GM19468 (cell line): Measurements from ENCODE around the gene GSE1.

ENCODE experiments used
- ATAC-seq: cut with Tn5 transposase; IDR thresholded peaks from one replicate; pipeline ENCODE4 v1.9.1; 2021; ENCODE audit warnings: mild to moderate bottlenecking, moderate library complexity, moderate number of reproducible peaks; ENCODE audit not compliant: unreplicated experiment; ENCODE audit errors: extremely low read depth

The GSE1 gene

DNA sequence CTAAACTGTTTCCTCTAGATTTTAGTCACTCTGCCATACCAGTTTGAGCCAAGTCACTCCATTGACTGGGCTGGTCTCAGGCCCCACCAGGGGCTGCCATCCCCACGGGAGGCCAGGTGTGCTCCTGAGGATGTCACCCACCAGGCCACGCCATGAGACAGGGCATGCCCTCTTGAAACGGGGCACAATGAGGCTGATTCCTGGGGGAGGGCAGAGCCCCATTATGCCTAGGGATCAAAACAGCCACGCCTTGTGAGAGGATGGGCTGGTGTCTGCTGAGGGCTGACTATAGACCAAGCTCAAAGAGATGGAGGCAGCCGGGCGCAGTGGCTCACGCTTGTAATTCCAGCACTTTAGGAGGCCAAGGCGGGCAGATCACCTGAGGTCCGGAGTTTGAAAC is 54.1 kb downstream of the GSE1 start:
- no peak for ATAC-seq

DNA sequence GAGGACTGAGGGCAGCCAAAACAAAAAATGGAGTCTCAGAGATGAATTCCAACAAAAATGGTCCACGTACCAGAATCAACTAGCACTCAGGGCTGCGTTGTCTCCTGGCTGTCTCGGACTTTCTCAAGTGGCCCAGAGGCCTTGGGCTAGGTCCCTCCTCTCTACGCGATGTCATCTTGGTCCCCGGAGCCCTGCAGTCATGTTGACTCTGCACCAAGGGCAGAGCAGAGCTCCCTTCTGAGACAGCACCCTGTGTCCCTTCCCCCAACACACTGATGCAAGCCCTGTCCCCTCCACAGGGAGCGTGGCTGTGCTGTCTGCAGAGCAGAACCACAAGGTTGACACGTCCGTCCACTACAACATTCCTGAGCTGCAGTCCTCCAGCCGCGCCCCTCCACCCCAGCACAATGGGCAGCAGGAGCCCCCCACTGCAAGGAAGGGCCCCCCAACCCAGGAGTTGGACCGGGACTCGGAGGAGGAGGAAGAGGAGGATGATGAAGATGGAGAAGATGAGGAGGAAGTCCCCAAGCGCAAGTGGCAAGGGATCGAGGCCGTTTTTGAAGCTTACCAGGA is 54.8 kb downstream of the GSE1 start:
- ATAC-seq: no peak

GRCh38 chr16:85668676-85669424 is 55.7 kb downstream of the GSE1 start:
- no peak for ATAC-seq

GRCh38 chr16:85670840-85671239 is 57.7 kb downstream of the GSE1 start:
- ATAC-seq: no peak

- ATAC-seq: no peak
Observed at GRCh38 chr16:85673529-85674417, 60.7 kb downstream of the GSE1 start.

GRCh38 chr16:85674418-85674755 is 61.3 kb downstream of the GSE1 start:
- ATAC-seq: no peak

GRCh38 chr16:85674828-85675227 is 61.7 kb downstream of the GSE1 start:
- no peak for ATAC-seq

DNA sequence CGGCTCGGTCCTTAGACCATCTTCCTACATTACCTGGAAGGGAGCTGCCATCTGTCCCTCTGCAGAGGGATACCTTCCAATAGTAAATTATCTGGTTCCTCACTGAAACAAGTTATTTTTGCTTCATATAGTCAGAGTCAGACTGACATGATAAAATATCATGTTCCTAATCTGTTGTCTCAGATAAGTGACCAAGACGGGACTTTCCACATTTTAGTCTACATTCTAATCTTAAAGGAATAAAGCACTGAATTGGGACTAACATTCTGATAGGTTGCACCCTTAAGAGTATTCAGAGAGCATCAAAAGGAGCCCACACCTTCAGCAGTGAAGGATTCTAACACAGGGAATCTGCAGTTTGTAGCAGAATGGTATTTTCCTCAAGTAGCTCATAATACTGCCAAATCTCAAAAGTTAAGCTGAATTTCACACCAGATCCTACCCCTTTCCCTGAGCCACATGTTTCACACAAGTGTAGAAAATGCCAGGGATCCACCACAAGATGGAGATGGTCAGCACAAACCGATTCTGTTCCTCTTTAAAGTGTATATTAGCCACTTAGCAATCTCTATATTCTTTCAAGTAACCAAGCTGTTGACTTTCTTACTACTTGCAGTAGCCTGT is 62.2 kb downstream of the GSE1 start:
- no peak for ATAC-seq

- no peak for ATAC-seq
Observed at GRCh38 chr16:85676466-85676865, 63.3 kb downstream of the GSE1 start.

DNA sequence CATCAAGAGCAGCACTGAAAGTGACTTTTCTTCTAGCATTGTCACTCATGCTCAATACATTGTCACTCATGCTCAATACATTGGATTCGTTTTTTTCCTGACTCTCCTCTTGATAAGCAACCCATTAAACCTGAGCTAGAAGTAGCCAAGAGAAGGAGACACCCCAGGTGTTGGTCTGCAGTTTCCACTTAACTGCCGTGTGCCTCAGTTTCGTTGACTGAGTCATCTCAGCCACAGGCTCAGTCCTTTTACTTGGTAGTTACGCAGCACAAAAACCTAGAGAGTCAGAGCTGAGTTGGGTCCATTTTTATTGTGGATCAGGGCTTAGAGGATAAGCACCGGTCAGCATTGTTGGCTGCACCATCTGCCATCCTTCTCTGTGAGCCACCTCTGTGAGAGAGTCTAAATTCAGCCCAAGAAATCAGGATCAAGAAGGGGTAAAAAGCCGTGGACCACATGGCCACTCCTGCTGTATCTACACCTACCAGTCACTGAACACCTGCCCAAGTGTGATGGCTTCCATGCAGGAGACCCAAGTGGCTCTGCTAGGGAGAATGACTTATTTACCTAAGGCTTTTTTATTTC is 64.4 kb downstream of the GSE1 start:
- ATAC-seq: no peak

DNA sequence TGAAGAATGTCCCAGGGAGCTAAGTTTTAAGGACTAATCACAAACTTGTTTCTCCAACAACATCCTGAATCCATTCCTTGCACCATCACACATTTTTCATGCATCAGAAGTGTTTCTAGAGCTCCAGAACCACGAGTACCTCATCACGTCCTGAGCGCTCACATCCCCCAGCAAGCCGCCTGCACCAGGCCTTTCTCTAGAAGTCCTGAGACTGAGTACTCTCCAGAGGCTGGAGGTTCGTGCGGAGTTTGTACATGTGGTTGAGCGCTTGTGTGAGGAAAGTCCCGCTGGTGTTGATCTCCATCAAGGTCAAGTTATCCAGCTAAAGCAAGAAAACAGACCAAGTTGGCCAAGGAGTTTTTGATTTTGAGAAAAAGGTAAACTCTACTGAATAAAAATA is 64.9 kb downstream of the GSE1 start:
- no peak for ATAC-seq

DNA sequence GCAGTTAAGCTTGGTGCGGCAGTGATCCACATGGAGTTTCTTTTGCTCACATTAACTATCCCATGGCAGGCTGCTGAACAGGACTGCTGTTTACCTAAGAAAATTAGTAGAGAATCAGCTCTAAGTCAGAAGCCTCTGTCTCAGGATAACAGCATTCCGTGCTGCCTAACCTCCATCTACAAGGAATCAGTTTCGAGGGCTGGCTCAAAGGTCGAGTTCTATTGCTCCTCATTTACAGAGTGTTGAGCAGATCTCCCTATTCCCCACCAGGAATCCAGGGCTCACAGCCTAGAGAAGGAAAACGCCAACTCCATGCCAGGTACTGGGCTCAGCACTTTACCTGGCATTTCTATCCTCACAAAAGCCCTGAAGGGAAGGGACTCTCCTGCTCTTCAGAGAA is 65.7 kb downstream of the GSE1 start:
- ATAC-seq: no peak

DNA sequence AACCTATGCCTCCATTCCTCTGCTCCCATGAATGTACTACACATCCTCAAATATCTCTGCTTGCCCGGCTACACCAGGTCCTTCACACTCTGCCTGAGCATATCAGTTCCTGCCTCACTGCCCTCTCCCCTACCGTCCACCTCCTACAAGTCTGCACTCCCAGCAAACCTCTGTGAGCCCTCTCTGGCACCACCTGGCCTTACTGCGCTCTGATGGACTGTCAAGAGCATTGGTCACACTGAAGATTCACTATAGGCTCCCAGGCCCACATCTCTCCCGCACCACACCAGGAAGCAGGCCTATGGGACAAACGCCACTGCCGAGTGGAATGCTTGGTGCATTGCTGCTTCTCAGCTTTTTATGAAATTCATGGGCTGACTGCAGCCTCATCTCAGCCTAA is 66.7 kb downstream of the GSE1 start:
- no peak for ATAC-seq

- ATAC-seq: no peak
Observed at GRCh38 chr16:85680352-85680944, 67.3 kb downstream of the GSE1 start.

GRCh38 chr16:85681255-85681654 is 68.1 kb downstream of the GSE1 start:
- ATAC-seq: no peak

DNA sequence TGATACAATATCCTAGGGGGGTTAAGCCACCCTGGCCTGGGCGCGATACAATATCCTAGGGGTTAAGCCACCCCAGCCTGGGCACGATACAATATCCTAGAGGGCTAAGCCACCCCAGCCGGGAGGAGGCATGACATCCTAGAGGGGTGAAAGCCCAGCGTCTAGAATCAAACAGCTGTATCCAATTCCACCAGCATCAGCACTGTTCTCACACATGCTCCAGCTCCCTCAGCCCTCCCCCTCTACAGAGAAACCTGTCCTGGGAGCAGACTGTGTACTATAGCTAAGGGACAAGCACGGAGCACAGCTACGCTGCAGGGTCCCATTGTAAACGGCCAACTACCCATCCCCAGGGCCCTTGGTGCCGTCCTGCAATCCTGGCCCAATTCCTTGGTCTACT is 69.4 kb downstream of the GSE1 start:
- ATAC-seq: no peak

- no peak for ATAC-seq
Observed at GRCh38 chr16:85683363-85683762, 70.2 kb downstream of the GSE1 start.

DNA sequence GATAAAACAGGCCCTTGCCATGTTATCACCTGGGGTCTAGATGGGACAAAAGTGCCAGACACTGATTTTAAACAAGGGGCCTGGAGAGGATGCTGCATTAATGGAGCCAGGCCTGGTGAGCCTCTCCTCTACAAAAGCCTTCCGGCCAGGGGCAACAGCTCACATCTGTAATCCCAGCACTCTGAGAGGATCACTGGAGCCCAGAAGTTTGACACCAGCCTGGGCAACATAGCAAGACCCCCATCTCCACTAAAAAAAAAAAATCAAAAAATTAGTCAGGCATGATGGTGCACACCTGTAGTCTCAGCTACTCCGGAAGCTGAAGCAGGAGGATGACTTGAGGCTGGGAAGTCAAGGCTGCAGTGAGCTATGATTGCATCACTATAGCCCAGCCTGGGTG is 72.1 kb downstream of the GSE1 start:
- ATAC-seq: no peak

DNA sequence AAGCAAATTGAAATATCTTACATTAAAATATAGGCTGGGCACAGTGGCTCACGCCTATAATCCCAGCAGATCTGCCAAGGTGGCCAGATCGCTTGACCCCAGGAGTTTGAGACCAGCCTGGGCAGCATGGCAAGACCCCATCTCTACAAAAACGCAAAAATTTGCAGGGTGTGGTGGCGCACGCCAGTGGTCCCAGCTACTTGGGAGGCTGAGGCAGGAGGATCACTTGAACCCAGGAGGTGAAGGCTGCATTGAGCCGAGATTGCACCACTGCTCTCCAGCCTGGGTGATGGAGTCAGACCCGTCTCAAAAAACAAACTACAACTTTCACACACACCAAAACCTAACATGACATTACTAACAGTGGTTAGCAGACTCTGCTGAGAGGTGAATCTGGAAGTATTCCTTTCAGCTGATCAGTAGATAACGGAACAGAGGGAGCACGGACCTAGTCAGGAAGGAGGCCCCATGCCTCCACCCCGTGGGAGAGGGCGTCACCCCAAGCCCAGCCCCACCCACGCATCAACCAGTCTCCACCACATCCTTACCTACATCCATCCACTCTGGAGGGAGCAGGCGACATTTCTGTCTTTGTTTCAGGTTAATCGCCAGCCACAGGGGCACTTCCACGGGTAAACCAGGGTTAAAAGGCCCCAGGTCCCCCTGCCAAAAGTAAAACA is 73.9 kb downstream of the GSE1 start:
- no peak for ATAC-seq
